ENCODE measurements around the gene CACNG7.

Gene CACNG7

DNA sequence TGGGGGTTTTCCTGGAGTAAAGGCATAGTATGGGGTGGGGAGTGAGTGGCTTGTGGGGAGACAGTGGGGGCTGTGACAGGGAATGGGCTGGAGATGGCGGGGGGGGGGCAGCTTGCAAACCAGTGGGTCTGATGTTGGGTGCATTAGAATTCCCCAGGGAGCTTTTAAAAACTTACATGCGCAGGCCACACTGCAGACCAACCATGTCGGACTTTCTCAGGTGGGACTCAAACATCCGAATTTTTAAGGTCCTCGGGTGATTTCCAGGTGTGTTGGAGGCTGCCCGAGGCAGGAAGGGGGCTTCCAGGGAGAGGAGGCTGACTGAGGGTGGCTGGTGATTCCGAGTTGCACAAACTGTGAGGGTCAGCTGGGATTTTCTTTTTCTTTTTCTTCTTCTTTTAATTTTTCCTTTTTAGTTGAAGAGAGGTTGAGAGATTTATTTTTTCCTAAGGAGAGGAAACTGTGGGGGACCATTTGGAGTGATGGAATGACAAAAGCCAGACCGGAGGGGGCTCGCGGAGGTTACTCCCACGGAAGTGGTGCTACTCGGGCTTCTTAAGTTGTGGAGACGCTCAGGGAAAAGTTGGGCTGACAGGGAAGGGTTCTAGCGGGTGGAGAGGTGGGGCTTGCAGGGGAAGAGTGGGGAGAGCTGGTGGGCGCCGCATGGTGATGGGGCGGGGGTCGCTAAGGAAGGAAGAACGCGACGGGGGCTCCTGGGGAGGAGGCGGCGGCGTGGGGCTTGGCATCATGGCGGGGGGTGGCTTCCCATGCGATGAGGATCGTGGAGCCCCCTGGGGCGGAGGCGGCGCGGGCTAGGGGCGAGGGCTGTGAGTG, 52.7 kb downstream of the CACNG7 start:
- H3K4me1 ChIP-seq (ENCODE audit: insufficient read depth, insufficient read length) = peaks cover 2% of the 10 kb centered on the region
- peak overlapping the region; percentile 55 for H3K4me3 ChIP-seq (ENCODE audit: insufficient read length, low read depth)
- peak overlapping the region; percentile 64 for H3K9ac ChIP-seq (ENCODE audit: insufficient read length, low read depth)
- H3K27me3 ChIP-seq (ENCODE audit: insufficient read depth, insufficient read length) = peaks cover 44% of the 10 kb centered on the region
- no peaks in the 10 kb centered on the region for H3K9me3 ChIP-seq (ENCODE audit: insufficient read depth, low read length)
- H3K36me3 ChIP-seq (ENCODE audit: insufficient read depth, insufficient read length, low read length) = peaks cover 11% of the 10 kb centered on the region
- TF ChIP-seq ZNF274 (IDR thresholded peaks at IDR 0.05; ENCODE audit: low read depth, low read length) (no peak), YY1 (IDR thresholded peaks at IDR 0.05; ENCODE audit: insufficient read depth, insufficient read length) (no peak), SUZ12 (IDR thresholded peaks at IDR 0.05; ENCODE audit: extremely low read depth, insufficient read depth, insufficient read length) (no peak)
- DNase-seq (ENCODE audit: low read depth, low spot score) = no peak

DNA sequence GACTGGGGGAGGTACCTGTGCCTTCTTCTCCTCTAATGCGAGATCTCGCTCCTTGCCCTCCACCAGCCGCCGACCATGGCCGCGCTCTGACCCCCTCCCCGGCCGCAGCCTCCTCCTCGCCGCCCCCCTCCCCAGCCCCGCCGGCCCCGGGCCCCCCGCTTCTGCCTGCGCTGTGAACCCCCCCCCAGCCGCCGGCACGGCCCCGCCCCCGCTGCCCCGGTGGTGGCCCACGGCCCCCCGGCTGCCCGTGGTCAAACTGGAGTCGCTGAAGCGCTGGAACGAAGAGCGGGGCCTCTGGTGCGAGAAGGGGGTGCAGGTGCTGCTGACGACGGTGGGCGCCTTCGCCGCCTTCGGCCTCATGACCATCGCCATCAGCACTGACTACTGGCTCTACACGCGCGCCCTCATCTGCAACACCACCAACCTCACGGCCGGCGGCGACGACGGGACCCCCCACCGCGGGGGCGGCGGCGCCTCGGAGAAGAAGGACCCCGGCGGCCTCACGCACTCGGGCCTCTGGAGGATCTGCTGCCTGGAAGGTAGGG, 53.9 kb downstream of the CACNG7 start, which contains the start of gene CACNG8:
Gene CACNG8 (plus strand): TSS at position 51 of the 545 bp plus-strand sequence.
- Histone ChIP-seq H3K36me3 (ENCODE audit: insufficient read depth, insufficient read length, low read length) (peaks cover 11% of the 10 kb centered on the region), H3K9me3 (ENCODE audit: insufficient read depth, low read length) (no peaks in the 10 kb centered on the region), H3K9ac (ENCODE audit: insufficient read length, low read depth) (peak within 1 kb of the TSS; percentile 64), H3K27me3 (ENCODE audit: insufficient read depth, insufficient read length) (peaks cover 37% of the 10 kb centered on the region), H3K4me1 (ENCODE audit: insufficient read depth, insufficient read length) (peaks cover 2% of the 10 kb centered on the region), H3K4me3 (ENCODE audit: insufficient read length, low read depth) (peak within 1 kb of the TSS; percentile 55)
- DNase-seq (ENCODE audit: low read depth, low spot score) = no peak
- TF ChIP-seq SUZ12 (IDR thresholded peaks at IDR 0.05; ENCODE audit: extremely low read depth, insufficient read depth, insufficient read length) = no peak
- TF ChIP-seq YY1 (IDR thresholded peaks at IDR 0.05; ENCODE audit: insufficient read depth, insufficient read length) = no peak
- no peak for TF ChIP-seq ZNF274 (IDR thresholded peaks at IDR 0.05; ENCODE audit: low read depth, low read length)

DNA sequence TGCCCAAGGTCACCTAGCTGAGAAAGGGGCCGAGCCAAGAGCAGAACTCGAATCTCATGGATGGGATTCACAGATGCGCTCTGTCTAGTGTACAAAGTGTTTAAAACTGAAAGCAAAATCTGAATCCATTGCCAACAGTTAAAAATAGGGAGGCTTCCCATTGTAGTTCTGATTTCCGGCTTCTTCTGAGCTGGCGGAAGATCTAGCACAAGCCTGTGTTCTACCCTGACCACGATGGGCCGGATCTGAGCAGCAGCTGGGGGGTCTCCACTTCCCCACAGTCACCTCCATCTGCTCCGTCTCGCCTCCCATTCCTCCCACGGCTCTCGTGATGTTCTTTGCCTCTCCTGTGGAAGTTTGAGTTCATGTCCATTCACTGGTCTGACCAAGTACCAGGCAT, 56.0 kb downstream of the CACNG7 start:
- no peaks in the 10 kb centered on the region for H3K9me3 ChIP-seq (ENCODE audit: insufficient read depth, low read length)
- H3K36me3 ChIP-seq (ENCODE audit: insufficient read depth, insufficient read length, low read length) = peaks cover 17% of the 10 kb centered on the region
- H3K27me3 ChIP-seq (ENCODE audit: insufficient read depth, insufficient read length) = peaks cover 18% of the 10 kb centered on the region
- no peak for DNase-seq (ENCODE audit: low read depth, low spot score)
- no peak overlapping the region for H3K4me3 ChIP-seq (ENCODE audit: insufficient read length, low read depth)
- H3K9ac ChIP-seq (ENCODE audit: insufficient read length, low read depth) = no peak overlapping the region
- H3K4me1 ChIP-seq (ENCODE audit: insufficient read depth, insufficient read length) = peaks cover 2% of the 10 kb centered on the region
- TF ChIP-seq ZNF274 (IDR thresholded peaks at IDR 0.05; ENCODE audit: low read depth, low read length) (no peak), SUZ12 (IDR thresholded peaks at IDR 0.05; ENCODE audit: extremely low read depth, insufficient read depth, insufficient read length) (no peak), YY1 (IDR thresholded peaks at IDR 0.05; ENCODE audit: insufficient read depth, insufficient read length) (no peak)

DNA sequence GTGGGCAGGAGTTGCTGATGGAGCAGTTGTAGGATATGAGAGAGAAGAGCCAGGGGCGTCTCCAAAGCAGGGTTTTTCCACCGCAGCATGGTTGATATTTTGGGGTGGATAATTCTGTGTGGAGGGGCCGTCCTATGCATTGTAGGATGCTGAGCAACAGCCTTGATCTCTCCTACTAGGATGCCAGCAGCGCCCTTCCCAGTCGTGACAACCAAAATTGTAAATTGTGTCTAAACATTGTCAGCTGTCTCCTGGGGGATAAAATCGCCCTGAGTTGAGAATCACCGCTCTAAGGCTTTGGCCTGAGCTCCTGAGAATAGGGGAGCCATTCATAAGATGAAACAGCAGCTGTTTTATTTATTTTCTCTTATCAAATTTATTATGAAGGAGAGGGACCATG, 57.9 kb downstream of the CACNG7 start:
- Histone ChIP-seq H3K4me1 (ENCODE audit: insufficient read depth, insufficient read length) (peaks cover 3% of the 10 kb centered on the region), H3K9ac (ENCODE audit: insufficient read length, low read depth) (no peak overlapping the region), H3K36me3 (ENCODE audit: insufficient read depth, insufficient read length, low read length) (peaks cover 20% of the 10 kb centered on the region), H3K27me3 (ENCODE audit: insufficient read depth, insufficient read length) (peaks cover 1% of the 10 kb centered on the region), H3K9me3 (ENCODE audit: insufficient read depth, low read length) (no peaks in the 10 kb centered on the region), H3K4me3 (ENCODE audit: insufficient read length, low read depth) (no peak overlapping the region)
- TF ChIP-seq ZNF274 (IDR thresholded peaks at IDR 0.05; ENCODE audit: low read depth, low read length) (no peak), YY1 (IDR thresholded peaks at IDR 0.05; ENCODE audit: insufficient read depth, insufficient read length) (no peak), SUZ12 (IDR thresholded peaks at IDR 0.05; ENCODE audit: extremely low read depth, insufficient read depth, insufficient read length) (no peak)
- no peak for DNase-seq (ENCODE audit: low read depth, low spot score)

DNA sequence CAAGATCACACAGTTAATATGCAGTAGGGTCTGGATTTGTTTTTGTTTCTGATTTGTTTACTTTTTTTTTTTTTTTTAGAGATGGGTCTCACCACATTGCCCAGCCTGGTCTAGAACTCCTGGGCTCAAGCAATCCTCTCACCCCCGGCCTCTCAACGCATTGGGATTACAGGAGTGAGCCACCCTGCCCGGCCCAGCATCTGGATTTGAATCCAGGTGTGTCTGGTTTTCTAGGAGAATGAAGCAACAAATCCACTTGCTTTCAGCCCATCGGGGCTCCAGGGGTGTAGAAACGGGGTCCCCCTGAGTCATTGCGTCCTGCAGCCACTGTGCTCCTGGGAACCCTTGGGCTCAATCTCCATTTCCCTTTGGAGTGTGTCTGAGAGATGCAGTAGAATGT, 60.3 kb downstream of the CACNG7 start:
- Histone ChIP-seq H3K9ac (ENCODE audit: insufficient read length, low read depth) (no peak overlapping the region), H3K27me3 (ENCODE audit: insufficient read depth, insufficient read length) (no peaks in the 10 kb centered on the region), H3K36me3 (ENCODE audit: insufficient read depth, insufficient read length, low read length) (peaks cover 25% of the 10 kb centered on the region), H3K4me3 (ENCODE audit: insufficient read length, low read depth) (no peak overlapping the region), H3K9me3 (ENCODE audit: insufficient read depth, low read length) (no peaks in the 10 kb centered on the region), H3K4me1 (ENCODE audit: insufficient read depth, insufficient read length) (peaks cover 3% of the 10 kb centered on the region)
- TF ChIP-seq SUZ12 (IDR thresholded peaks at IDR 0.05; ENCODE audit: extremely low read depth, insufficient read depth, insufficient read length) = no peak
- TF ChIP-seq YY1 (IDR thresholded peaks at IDR 0.05; ENCODE audit: insufficient read depth, insufficient read length) = no peak
- TF ChIP-seq ZNF274 (IDR thresholded peaks at IDR 0.05; ENCODE audit: low read depth, low read length) = no peak
- no peak for DNase-seq (ENCODE audit: low read depth, low spot score)

DNA sequence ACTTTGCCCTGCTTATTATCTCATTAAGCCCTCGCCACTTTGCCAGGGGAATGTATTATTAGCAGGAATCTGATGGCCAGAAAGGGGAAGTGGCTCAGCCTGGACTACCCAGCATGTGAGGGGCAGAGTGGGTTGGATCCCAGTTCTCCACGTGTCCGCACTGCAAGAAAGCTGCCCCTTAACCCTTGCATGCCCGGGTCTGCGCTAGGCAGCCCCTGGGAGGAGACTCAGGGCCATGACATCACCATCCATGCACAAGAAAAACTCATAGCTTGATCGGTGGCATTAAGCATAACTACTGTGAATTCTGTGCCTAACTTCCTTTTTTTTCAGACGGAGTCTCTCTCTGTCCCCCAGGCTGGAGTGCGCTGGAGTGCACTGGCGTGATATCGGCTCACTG, 62.6 kb downstream of the CACNG7 start:
- H3K9ac ChIP-seq (ENCODE audit: insufficient read length, low read depth) = no peak overlapping the region
- H3K4me1 ChIP-seq (ENCODE audit: insufficient read depth, insufficient read length) = peaks cover 3% of the 10 kb centered on the region
- H3K4me3 ChIP-seq (ENCODE audit: insufficient read length, low read depth) = no peak overlapping the region
- no peak for DNase-seq (ENCODE audit: low read depth, low spot score)
- no peaks in the 10 kb centered on the region for H3K9me3 ChIP-seq (ENCODE audit: insufficient read depth, low read length)
- peaks cover 15% of the 10 kb centered on the region for H3K36me3 ChIP-seq (ENCODE audit: insufficient read depth, insufficient read length, low read length)
- TF ChIP-seq YY1 (IDR thresholded peaks at IDR 0.05; ENCODE audit: insufficient read depth, insufficient read length) (no peak), SUZ12 (IDR thresholded peaks at IDR 0.05; ENCODE audit: extremely low read depth, insufficient read depth, insufficient read length) (no peak), ZNF274 (IDR thresholded peaks at IDR 0.05; ENCODE audit: low read depth, low read length) (no peak)
- H3K27me3 ChIP-seq (ENCODE audit: insufficient read depth, insufficient read length) = no peaks in the 10 kb centered on the region

DNA sequence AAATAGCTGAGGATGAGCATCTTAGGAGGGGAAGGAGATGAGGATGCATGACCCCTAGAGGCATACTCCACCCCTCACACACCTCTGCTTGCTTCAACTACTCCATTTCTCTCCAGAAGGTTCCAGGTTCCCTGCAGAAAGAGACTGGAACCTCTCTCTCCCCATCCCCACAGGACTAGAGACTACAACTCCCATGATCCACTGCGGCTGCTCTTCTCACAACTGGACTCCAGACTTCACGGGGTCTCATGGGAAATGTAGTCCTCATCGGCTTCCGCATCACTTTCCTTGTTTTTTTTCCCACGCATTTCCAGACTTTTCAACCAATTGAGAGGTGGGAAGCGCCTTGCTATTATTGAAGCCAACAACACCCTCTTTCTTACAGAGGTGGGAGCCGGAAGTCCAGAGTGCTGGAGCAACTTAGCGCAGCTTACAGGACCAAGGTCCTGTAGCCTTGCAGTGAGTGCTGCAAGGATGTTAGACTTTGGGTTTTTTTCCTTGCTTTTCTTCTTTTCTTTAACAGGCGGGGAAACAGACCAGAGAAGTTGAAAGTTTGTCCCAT, 68.4 kb downstream of the CACNG7 start:
- Histone ChIP-seq H3K4me3 (ENCODE audit: insufficient read length, low read depth) (no peak overlapping the region), H3K4me1 (ENCODE audit: insufficient read depth, insufficient read length) (no peaks in the 10 kb centered on the region)
- DNase-seq (ENCODE audit: low read depth, low spot score) = peak; percentile 64

More for the DNA sequence above, 68.4 kb downstream of the CACNG7 start:
- peaks cover 6% of the 10 kb centered on the region for H3K36me3 ChIP-seq (ENCODE audit: insufficient read depth, insufficient read length, low read length)
- TF ChIP-seq YY1 (IDR thresholded peaks at IDR 0.05; ENCODE audit: insufficient read depth, insufficient read length) (no peak), ZNF274 (IDR thresholded peaks at IDR 0.05; ENCODE audit: low read depth, low read length) (no peak), SUZ12 (IDR thresholded peaks at IDR 0.05; ENCODE audit: extremely low read depth, insufficient read depth, insufficient read length) (no peak)
- no peaks in the 10 kb centered on the region for H3K9me3 ChIP-seq (ENCODE audit: insufficient read depth, low read length)
- H3K27me3 ChIP-seq (ENCODE audit: insufficient read depth, insufficient read length) = peaks cover 15% of the 10 kb centered on the region
- H3K9ac ChIP-seq (ENCODE audit: insufficient read length, low read depth) = no peak overlapping the region

Data from NT2/D1 (cell line).